ENCODE results near the gene CACNA1S. TPM values are rescaled to one million over a fixed set of nuclear protein-coding genes. Genes with fewer than 3 reads are reported as not detected.

CACNA1S gene
- total RNA-seq, 1 experiment from 2014 or later, result not detected

DNA sequence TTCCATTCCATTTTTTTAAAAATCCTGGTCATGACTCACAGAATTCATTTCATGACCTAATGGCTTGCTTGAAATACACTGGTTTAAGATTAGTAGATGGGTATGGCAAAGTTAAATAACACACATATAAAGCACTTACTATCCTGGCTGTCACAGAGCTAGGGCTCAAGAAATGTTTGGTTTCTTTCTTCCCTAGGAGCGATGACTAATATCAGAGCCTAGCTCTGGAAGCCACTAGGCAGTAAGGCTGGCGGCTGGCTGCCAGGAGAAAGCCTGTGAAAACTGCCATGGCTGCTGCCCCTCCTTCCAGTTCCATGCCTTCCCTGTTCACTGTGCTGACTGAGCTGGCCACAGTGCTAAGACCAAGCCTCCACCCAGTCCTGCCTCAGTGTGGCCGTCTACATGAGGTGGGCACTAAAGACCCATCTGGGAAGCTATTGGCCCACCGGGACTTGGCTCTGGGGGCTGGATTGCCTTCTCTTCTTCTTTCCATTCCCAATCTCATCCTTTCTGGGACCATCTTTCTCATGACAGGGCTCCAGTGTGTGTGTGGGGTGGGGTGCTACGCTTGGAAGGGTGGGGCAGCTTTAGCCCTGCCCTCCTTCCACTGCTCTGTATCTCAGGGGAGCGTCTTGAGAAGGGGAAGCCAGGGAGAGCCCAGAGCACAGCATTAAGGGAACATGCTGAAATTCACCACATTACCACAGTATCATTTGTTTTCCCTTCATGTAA, 25.5 kb upstream of the CACNA1S start:
- no peak overlapping the region for H3T11ph ChIP-seq (ENCODE audit: low read length)
- Mint-ChIP-seq H3K27me3 (ENCODE audit: low read depth) (no peaks in the 10 kb centered on the region), H3K27ac (no peak overlapping the region; a peak in 1 of 7 replicates), H3K36me3 (ENCODE audit: insufficient read depth in 1 of 3, low read depth in 3 of 3) (peaks cover 30 to 78% (median 74%) of the 10 kb centered on the region in 3 experiments; a peak in 6 of 7 replicates), H3K9me3 (no peaks in the 10 kb centered on the region; a peak in 1 of 5 replicates), H3K4me3 (no peak overlapping the region), H3K4me1 (no peaks in the 10 kb centered on the region)
- no peak overlapping the region for H2BK120ac ChIP-seq (ENCODE audit: low read depth, low read length, poor library complexity, severe bottlenecking)
- no peaks in the 10 kb centered on the region for H3K79me1 ChIP-seq (ENCODE audit: insufficient read depth, low read depth, low read length, poor library complexity, severe bottlenecking)
- H4K20me1 ChIP-seq (ENCODE audit: control insufficient read depth, insufficient read depth, insufficient read length), result no peaks in the 10 kb centered on the region
- no peak overlapping the region for H3K56ac ChIP-seq (ENCODE audit: insufficient read length, low read depth, low read length)
- no peaks in the 10 kb centered on the region for H3K4me1 ChIP-seq (ENCODE audit: insufficient read depth, low read length)
- no peak overlapping the region for H2BK20ac ChIP-seq (ENCODE audit: low read depth, low read length, poor library complexity, severe bottlenecking)
- WGBS (ENCODE audit: extremely low coverage, insufficient read length, low lambda C conversion rate), result no CpG with 5 or more reads among the region's 6 CpGs
- H2AK5ac ChIP-seq (ENCODE audit: insufficient read length, low read length), result no peak overlapping the region
- no peak overlapping the region for H3K27ac ChIP-seq (ENCODE audit: insufficient read length, low read depth, low read length)
- H3K27me3 ChIP-seq (ENCODE audit: insufficient read depth, low read length), result no peaks in the 10 kb centered on the region
- H3K4ac ChIP-seq (ENCODE audit: low read depth, low read length), result no peak overlapping the region
- no peaks in the 10 kb centered on the region for H3K23me2 ChIP-seq (ENCODE audit: insufficient read length, low read depth, low read length, poor library complexity, severe bottlenecking)
- no peaks in the 10 kb centered on the region for H3K79me2 ChIP-seq (ENCODE audit: insufficient read depth, low read length)
- H2BK12ac ChIP-seq (ENCODE audit: insufficient read length, low read depth, low read length), result no peak overlapping the region
- no peak overlapping the region for H4K5ac ChIP-seq (ENCODE audit: insufficient read length, low read depth, low read length)
- H3K23ac ChIP-seq (ENCODE audit: insufficient read length, low read depth, low read length), result no peak overlapping the region
- H3K14ac ChIP-seq (ENCODE audit: insufficient read depth, low read length), result no peak overlapping the region
- no peak overlapping the region for H2BK5ac ChIP-seq (ENCODE audit: insufficient read length, low read length)
- no peak overlapping the region for H4K8ac ChIP-seq (replicated peaks; ENCODE audit: insufficient read length, low read depth, low read length)
- no peak overlapping the region for H3K4me2 ChIP-seq (ENCODE audit: insufficient read depth, insufficient read length, low read length)
- no peak overlapping the region for H3K18ac ChIP-seq (ENCODE audit: insufficient read length, low read depth, low read length)
- no peaks in the 10 kb centered on the region for H3K9me3 ChIP-seq (ENCODE audit: control insufficient read depth, low read depth, low read length)
- no peak overlapping the region for H2BK15ac ChIP-seq (ENCODE audit: low read depth, low read length)
- DNase-seq, result no peak
- no peak overlapping the region for H4K91ac ChIP-seq (ENCODE audit: insufficient read length, low read depth, low read length)
- no peak overlapping the region for H3K9ac ChIP-seq (ENCODE audit: extremely low read depth, insufficient read length, low read length)
- H2AFZ ChIP-seq (ENCODE audit: low read length), result no peak overlapping the region
- TF ChIP-seq, protein P1, sequence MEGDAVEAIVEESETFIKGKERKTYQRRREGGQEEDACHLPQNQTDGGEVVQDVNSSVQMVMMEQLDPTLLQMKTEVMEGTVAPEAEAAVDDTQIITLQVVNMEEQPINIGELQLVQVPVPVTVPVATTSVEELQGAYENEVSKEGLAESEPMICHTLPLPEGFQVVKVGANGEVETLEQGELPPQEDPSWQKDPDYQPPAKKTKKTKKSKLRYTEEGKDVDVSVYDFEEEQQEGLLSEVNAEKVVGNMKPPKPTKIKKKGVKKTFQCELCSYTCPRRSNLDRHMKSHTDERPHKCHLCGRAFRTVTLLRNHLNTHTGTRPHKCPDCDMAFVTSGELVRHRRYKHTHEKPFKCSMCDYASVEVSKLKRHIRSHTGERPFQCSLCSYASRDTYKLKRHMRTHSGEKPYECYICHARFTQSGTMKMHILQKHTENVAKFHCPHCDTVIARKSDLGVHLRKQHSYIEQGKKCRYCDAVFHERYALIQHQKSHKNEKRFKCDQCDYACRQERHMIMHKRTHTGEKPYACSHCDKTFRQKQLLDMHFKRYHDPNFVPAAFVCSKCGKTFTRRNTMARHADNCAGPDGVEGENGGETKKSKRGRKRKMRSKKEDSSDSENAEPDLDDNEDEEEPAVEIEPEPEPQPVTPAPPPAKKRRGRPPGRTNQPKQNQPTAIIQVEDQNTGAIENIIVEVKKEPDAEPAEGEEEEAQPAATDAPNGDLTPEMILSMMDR (conservative IDR thresholded peaks at IDR 0.05), result no peak

All from H9 (cell line).